HG03103 (cell line): ENCODE results near the gene CPPED1.

Experiments used
- ATAC-seq: cut with Tn5 transposase; IDR thresholded peaks from one replicate; pipeline ENCODE4 v1.9.1; 2021; ENCODE audit warnings: low read depth; ENCODE audit not compliant: unreplicated experiment

The CPPED1 gene

DNA sequence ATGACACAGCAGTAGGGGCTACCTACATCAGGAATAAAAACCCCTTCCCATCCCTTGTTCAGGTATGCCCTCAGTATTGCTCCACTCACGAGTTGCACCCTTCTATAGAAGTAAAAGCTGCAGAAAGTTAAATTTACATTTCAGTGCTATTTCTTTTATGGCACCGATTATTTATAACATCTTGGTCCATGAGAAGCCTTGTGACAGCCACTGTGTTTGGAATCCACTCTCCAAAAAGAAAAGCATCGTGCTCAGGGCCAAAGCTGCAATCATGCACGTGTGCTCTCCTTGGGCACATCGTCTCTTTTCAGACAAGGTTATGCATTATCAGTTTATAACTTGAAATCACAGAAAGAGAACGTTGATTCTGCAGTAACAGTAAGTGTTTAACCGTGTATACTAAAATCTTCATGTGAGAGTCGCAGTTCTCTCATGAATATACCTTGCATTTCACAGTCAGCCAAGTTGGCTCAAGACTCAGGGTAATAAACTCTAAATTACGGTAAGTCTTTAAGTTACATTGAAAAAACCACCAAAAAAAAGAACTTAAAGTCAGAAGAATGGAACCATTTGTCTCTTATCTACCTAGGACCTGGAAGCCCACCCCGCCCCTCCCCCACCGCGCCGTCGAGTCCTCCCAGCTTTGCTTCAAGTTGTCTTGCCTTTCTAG, 189.6 kb downstream of the CPPED1 start:
- ATAC-seq = no peak

DNA sequence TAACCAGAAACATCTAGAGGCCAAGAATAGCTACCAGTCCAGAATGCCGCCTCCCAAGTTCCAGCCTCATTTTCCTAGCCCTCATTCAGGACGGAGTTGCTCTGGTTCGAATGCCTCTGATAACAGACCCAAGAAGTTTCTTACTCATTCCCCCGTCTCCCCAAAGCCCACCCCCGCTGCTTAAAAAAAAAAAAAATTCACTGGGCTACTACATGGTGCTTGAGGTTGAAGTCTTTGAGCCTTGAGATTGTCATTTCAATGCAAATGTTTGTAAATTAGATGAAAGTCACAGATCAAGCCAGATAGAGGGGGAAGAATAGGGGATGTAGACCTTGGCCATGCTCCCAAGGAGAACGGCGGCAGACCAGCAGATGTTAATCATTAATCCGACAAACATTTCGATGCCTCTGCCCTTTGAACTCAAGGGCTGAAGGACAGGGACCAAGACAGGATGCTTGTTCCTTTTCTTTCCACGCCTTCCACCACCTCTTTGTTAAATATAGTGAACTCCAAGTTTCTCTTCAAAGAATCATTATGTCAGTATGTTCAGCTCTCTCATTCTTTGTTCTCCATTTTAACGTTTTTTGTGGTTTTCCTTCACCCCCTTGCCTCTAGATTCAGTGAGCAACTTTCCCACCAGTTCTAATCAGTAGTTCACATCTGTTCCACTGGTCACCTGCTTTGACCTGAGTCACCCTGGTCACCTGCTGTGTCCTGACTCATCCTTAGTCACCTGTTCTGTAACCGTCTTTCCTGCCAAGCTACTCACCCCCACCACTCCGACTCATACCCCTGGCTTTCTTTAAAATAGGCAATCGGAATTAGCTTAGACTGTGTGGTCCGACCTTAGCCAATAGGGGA, 190.3 kb downstream of the CPPED1 start:
- peak; percentile 50 for ATAC-seq

DNA sequence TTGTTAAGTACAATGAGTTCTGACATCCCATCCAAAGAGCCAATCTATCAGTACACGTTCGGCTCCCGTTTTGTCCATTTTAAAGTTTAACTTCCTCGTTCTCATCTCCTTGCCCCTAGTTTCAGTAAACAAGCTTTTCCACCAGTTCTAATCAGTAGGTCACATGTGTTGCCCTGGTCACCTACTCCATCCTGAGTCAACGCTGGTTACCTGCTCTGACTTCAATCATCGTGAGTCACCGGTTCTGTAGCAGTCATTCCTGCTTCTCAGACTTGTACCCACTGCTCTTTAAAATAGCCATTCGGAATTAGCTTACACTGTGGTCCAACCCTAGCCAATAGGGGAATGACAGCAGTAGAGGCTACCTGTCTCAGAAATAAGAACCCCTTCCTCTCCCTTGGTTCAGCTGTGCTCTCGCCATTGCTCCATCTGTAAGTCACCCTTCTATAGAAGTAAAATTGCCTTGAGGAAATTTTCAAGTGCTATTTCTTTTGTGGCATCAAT, 191.0 kb downstream of the CPPED1 start:
- no peak for ATAC-seq

DNA sequence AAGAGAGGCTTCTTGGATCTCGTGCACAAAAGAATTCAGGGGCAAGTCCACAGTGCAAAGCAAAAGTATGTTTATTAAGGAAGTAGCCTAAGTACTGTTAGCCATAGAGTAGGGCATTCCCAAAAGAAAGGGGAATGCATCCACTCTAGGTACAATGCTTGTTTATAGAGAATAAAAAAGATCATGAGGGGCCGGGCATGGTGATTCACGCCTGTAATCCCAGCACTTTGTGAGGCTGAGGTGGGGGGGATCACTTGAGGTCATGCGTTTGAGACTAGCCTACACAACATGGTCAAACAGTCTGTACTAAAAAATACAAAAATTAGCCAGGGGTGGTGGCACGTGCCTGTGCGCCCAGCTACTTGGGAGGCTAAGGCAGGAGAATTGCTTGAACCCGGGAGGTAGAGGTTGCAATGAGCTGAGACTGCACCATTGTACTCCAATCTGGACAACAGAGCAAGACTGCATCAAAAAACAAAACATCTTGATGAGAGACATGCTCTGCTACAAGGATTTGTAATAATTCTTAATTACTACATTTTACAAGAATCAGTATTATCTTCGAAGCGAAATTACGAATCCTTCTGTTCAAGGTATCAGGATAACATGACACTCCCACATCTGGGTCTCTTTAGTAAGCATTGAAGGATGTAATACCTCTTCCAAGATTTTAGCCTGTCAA, 191.6 kb downstream of the CPPED1 start:
- no peak for ATAC-seq

DNA sequence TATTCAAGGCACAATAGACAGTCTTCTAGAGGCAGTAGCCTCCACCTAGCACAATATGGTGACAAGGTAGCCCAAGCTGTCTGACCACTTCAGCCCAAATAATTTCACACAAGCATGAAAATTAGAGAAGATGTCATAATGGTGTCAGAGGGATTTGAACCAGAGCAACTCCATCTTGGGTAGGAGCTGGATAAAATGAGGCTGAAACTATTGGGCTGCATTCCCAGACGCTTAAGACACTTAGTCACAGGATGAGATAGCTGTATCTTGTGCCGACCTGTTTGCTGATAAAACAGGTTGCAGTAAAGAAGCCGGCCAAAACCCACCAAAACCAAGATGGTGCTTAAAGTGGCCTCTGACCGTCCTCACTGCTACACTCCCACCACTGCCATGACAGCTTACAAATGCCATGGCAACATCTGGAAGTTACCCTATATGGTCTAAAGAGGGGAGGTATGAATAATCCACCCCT, 192.6 kb downstream of the CPPED1 start:
- ATAC-seq = no peak

DNA sequence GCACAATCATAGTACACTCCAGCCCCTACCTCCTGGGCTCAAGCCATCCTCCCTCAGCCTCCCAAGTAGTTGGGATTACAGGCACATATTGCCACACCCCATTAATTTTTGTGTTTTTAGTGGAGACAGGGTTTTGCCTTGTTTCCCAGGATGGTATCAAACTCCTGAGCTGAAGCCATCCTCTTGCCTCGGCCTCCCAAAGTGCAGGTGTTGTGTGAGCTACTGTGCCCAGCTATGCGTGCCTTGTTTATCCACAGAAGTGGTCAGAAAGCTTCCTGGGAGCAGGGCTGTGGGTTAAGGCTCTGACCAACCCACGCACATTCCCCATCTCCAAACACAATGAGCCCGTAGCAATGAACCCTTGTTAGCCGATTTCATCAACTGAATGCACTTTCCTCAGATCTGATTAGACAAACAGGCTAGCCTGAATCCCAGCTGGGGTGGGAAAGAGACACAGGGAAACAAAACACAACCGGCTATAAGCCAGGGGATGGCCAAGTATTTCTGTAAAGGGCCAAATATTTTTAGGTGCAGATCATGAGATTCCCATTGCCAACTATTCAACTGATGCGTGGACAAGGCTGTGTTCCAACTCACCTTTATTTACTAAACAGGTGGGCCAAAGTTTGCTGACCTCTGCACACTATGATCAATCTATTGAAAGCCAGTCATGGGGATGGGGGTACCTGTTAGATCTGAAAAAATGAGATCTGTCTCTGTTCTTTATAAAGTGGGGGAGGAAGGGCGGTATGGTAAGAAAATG, 193.6 kb downstream of the CPPED1 start:
- ATAC-seq = no peak
